HG02759 (cell line): ENCODE data around the gene PRKAR2B.
A peak's percentile ranks its signal among the peaks of the same experiment; 100 is the strongest.
"Not testable (repeated sequence)": the region's sequence is repeated elsewhere in the genome, so short reads cannot be mapped to it uniquely, and the experiment has no call there.

Experiments used
- ATAC-seq: cut with Tn5 transposase; IDR thresholded peaks from one replicate; pipeline ENCODE4 v1.9.1; 2021; ENCODE audit warnings: mild to moderate bottlenecking, moderate library complexity; ENCODE audit not compliant: unreplicated experiment

The PRKAR2B gene

DNA sequence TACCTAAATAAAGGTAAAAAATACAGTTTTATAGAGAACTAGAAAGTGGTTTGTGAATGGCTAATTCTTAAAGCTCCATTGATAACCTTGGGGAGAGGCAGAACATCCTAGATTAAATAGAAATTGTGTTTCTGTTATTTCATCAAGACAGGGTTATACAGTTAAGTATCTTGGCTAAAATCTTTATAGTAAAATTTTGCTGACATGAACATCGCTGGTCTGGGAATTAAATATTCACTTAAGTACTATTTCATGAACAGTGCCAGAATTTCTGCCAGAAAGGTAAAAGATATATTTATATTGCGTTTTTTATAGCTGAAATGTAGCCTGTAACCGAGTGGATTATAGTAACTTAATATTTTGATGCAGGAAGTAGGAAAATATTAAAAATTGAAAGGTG, 70.6 kb downstream of the PRKAR2B start:
- ATAC-seq = no peak

DNA sequence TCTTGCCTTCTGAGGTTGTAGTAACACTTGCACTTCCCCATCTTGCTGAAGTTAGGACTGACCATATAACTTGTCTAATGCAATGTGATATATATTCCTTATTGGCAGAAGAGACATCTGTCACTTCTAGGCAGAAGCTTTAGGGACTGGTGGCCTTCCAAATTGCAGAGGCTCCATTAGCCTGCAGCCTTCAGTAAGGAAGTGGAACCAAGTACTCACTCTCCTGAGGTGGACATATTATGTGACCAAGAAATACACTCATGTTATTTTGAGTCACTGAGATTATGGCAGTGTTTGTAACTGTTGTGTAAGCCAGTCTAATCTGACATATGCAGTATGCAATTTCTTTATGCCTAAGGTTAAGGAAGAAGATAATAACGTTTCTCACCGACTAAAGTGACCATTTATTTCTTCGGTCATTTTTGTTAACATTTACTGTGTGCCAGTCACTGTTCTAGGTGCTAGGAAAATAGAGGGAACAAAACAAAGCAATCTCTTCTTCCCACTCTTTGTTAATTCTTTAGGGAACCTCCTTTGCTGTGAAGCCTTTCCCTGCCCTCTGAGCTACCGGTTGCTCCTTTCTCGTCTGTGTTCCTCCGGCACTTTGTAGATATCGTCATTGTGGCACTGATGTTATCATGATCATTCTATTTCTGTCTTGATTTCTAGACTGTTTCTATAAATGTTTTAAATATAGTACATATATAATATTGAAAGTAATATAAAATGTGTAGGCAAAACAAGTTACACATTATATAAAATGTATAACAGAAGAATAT, 71.4 kb downstream of the PRKAR2B start:
- ATAC-seq = no peak

DNA sequence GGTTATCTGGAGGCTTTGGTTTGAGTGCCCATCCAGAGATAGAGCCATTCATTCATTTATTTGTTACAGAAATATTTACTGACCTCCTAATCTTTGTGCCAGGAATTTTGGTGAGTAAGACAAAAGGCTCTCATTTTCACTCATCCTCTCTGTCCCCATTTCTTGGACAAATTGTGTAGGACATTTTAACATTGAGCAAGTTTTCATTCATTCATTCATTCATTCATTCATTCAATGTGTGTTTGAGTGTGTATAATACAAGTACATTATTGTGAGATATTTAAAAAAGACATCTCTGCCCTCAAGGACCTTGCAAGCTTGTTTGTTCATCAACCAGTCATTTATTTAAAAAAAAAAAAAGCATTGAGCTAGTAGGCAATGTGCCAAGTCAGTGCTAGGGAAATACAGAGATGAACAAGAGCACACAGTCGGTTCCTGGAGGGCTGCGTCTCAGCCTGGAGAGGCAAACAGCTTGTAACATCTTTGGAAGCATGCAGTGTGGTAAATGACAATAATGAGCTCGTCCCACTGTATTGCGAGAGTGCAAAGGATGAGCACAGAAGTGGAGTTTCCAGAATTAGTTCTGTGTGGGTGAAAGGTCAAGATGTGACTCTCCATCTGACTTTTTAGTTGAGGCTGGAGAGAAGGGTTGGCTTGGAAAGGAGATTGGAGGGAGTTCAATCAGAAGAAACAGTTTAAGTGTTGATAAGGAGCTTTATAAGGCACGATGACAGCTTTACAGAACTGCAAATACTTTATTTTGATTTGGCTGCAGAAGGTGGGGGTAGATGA, 73.8 kb downstream of the PRKAR2B start:
- no peak for ATAC-seq

GRCh38 chr7:107119376-107120105, 75.0 kb downstream of the PRKAR2B start:
- no peak for ATAC-seq

- ATAC-seq = no peak
Measured at GRCh38 chr7:107122486-107122911, 78.0 kb downstream of the PRKAR2B start.

- no peak for ATAC-seq
Measured at GRCh38 chr7:107123392-107123791, 78.9 kb downstream of the PRKAR2B start.

DNA sequence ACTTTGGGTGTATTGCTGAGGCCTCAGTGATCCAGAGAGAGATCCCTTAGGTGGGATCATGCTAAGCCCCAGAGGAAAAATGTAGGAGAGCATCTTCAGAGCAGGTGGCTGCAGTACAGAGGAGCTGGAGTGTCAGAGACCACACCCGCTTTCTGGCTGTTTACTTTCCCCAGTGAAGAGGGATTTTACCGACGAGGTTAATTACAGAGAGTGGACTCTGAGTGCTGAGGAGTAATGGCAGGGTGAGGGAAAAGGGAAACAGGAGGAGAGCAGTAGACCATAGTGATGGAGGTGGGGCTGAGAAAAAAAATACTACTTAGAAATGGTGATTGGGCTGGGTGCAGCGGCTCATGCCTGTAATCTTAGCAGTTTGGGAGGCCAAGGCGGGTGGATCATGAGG, 81.0 kb downstream of the PRKAR2B start:
- ATAC-seq = no peak

- ATAC-seq = no peak
Measured at GRCh38 chr7:107128217-107128616, 83.7 kb downstream of the PRKAR2B start.

DNA sequence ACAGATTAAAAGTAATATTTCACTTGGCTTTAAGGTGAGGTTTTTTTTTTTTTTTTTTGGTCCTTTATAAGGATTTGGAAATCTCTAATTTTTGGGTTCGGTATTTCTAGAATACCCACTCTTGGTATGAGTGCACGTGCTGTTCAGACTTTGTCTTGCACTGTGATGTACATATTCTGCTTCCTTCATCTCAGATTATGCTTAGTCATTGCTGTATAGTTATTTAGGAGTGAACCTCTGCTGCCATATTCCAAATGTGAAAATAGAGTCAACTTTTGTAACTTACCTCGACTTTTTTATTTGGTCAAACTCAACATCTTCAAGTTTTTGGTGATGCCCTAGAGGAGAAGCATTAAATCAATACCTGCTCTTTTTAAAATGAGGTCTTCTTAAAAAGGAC, 84.2 kb downstream of the PRKAR2B start:
- ATAC-seq = no peak

GRCh38 chr7:107130487-107131220, 86.1 kb downstream of the PRKAR2B start:
- no peak for ATAC-seq

DNA sequence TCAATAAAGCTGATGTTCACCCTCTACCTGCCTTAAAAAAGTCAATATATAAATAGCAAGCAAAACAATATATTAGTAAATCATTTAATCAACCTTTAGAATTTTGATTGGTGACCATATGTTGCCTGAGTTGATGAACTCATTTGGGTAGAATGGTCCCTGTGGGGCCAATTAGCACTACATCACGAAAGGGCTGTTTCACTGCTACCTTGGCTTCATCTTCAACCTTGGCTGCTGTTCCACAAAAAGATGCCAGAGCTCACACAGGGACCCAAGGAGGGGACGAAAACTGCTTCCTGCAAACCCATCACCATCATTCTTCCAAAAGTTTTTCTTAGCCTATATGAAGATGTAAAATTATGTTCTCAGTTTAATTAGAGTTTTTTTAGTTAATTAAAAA, 88.9 kb downstream of the PRKAR2B start:
- no peak for ATAC-seq

DNA sequence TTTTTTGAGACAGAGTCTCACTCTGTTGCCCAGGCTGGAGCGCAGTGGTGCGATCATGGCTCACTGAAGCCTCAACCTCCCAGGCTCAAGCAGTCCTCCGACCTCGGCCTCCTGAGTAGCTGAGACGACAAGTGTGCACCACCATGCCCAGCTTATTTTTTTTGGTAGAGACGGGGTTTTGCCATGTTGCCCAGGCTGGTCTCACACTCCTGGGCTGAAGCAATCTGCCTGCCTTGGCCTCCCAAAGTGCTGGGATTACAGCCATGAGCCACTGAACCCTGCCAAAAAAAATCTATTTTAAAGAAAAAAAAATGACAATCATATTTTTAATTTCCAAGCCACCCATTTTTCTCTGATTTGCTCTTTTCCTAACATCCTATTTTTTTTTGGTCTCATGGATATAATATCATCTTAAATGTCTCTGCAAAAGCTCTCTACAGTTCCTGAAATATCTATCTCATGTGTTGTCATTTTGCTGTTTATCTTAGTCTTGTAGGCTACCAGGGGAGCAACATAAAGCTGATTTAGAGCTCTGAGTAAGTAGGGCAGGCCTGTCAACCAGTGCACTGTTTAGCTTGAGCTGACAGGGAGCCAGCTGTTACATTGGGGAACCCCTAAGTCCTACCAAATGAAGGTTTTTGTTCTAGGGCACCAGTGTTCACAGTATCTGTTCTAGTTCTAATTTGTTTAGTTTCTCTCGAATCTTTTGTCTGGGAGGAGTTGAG, 94.4 kb downstream of the PRKAR2B start:
- ATAC-seq = no peak

DNA sequence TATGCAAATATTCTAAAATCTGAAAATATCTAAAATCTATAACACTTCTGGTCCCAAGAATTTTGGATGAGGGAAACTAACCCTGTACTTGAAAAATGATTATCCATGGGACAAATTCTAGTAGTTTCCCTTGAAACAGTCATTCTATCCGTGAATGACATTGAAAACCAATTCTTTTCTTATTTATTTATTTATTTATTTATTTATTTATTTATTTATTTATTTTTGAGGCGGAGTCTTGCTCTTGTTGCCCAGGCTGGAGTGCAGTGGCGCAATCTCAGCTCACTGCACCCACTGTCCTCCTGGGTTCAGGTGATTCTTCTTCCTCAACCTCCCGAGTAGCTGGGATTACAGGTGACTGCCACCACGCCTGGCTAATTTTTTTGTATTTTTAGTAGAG, 99.4 kb downstream of the PRKAR2B start:
- not testable (repeated sequence) for ATAC-seq

- ATAC-seq = no peak
Measured at GRCh38 chr7:107145067-107145838, 100.7 kb downstream of the PRKAR2B start.

DNA sequence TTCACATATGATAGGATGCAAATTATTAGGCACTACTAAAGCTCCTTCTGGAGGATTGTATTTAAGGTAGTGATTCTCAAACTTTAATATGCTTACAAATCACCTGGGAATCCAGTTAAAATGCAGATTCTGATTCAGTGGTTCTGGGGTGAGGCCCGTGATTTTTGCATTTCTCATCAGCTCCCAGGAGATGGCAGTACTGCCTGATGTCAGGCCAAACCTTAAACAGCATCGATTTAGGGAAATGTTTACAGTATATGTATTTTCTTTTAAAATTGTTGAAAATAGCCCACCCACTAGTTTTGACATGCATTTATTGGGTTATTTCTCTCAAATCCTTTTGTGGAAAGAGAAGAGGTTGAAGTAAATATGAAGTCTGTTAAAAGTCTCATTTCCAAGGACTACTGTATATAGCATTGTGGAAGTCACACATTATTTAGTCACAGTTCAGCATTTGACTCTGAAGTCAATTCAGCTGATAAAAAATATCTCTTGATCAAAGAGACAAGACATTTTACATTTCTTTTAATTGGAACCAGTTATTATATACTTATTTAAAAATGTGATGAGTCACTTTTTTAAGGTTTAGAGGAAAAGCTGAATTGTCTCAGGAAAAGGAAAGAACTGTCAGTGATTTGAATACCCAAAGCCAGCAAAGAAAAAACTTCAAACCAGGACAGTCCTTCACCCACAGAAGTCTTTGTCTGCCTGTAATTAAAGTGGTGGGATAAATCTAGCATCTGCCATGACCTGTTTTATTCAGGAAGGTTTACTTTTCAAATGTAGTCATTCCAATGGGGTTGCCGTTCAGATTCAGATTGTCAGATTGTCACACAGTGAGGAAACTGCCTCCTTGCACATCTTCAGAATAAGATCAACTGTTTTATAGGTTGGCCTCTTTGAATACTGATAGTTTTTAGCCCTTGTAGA, 103.2 kb downstream of the PRKAR2B start:
- ATAC-seq = peak; percentile 52

GRCh38 chr7:107148721-107149120, 104.2 kb downstream of the PRKAR2B start:
- no peak for ATAC-seq

DNA sequence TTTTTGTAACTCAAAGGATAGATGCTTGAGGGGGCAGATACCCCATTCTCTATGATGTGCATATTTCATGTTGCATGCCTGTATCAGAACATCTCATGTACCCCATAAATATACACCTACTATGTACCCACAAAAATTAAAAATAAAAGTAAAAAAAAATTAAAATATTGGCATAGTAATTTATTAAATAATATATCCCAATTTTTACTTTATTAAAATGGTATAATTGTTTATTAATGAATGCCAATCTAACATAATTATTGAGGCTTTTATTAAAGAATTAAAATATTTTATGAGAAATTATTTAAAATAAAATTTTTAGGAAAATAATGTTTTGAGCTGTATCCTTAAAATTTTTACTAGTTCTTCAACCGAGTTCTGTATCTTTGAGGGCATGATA, 105.4 kb downstream of the PRKAR2B start:
- ATAC-seq = no peak

GRCh38 chr7:107150375-107151073, 106.0 kb downstream of the PRKAR2B start:
- ATAC-seq = no peak
